ENCODE measurements around the gene STRA6.

Gene STRA6

GRCh38 chr15:74209560-74209958, 7.0 kb upstream of the STRA6 start:
- TF ChIP-seq CTCF (IDR thresholded peaks at IDR 0.05; ENCODE audit: extremely low read depth, missing control alignments) = no peak
- no peak for DNase-seq (ENCODE audit: low spot score)

- TF ChIP-seq CTCF (IDR thresholded peaks at IDR 0.05; ENCODE audit: extremely low read depth, missing control alignments) = no peak
- DNase-seq (ENCODE audit: low spot score) = no peak
These were observed 6.4 kb upstream of the STRA6 start for GRCh38 chr15:74208901-74209559.

GRCh38 chr15:74208496-74208895, 5.9 kb upstream of the STRA6 start:
- no peak for DNase-seq (ENCODE audit: low spot score)
- no peak for TF ChIP-seq CTCF (IDR thresholded peaks at IDR 0.05; ENCODE audit: extremely low read depth, missing control alignments)

GRCh38 chr15:74207652-74208440, 5.3 kb upstream of the STRA6 start:
- no peak for TF ChIP-seq CTCF (IDR thresholded peaks at IDR 0.05; ENCODE audit: extremely low read depth, missing control alignments)
- DNase-seq (ENCODE audit: low spot score) = no peak

GRCh38 chr15:74206801-74207281, 4.3 kb upstream of the STRA6 start:
- no peak for DNase-seq (ENCODE audit: low spot score)

GRCh38 chr15:74205582-74205947, 3.0 kb upstream of the STRA6 start:
- DNase-seq (ENCODE audit: low spot score) = no peak
- no peak for TF ChIP-seq CTCF (IDR thresholded peaks at IDR 0.05; ENCODE audit: extremely low read depth, missing control alignments)

More at GRCh38 chr15:74206801-74207281, 4.3 kb upstream of the STRA6 start:
- TF ChIP-seq CTCF (IDR thresholded peaks at IDR 0.05; ENCODE audit: extremely low read depth, missing control alignments) = no peak

GRCh38 chr15:74203914-74204431, 1.4 kb upstream of the STRA6 start:
- DNase-seq (ENCODE audit: low spot score) = no peak
- TF ChIP-seq CTCF (IDR thresholded peaks at IDR 0.05; ENCODE audit: extremely low read depth, missing control alignments) = no peak

All from GM20000 (cell line).